K562 (cell line): ENCODE results near the gene EPX.

Experiments used
- BHLHE40 ChIP-seq: IDR thresholded peaks from 2 replicates; pipeline ENCODE4 v1.6.1; 2011; ENCODE audit warnings: low read length, improper control_type of control experiment
- E2F4 ChIP-seq: sonication (generic); formaldehyde crosslinking; IDR thresholded peaks from 2 replicates; pipeline ENCODE4 v1.8.0; 2022; ENCODE audit warnings: mild to moderate bottlenecking, low read depth, missing genetic modification reagents
- GABPA ChIP-seq: fragments of 200-800 bp; sonication (Bioruptor generic); conservative IDR thresholded peaks from 2 replicates; pipeline ENCODE4 v1.6.1; 2016; ENCODE audit warnings: low read depth, missing genetic modification characterization, missing compliant biosample characterization

DNA sequence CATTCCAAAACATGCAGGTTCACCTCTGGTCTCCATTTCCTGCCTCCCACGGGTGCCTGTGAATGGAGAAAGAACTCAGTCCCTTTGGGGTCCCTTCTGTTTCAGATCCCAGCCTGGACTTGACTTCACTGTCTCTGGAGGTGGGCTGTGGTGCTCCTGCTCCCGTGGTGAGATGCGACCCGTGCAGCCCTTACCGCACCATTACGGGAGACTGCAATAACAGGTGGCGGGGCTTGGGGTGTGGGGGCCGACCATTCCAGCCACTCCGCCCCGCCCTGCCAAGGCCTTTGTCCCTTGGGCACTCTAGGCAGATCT, 56.4 kb downstream of the EPX start:
- TF ChIP-seq GABPA, result no peak
- no peak for TF ChIP-seq E2F4 (CRISPR knock-in tag)
- TF ChIP-seq BHLHE40, result no peak
